H1 (cell line): ENCODE data around the gene DNAJB11. TPM values are rescaled to one million over a fixed set of nuclear protein-coding genes. Genes with fewer than 3 reads are reported as not detected.

Source experiments
- CTCF ChIA-PET: fragments of 300-600 bp; sonication (Branson Sonifier 250); formaldehyde crosslinking; loops from one replicate; lab custom pipeline; 2021; ENCODE audit not compliant: partially characterized antibody; lab: Charles Lee
- POLR2A ChIA-PET: fragments of 300-600 bp; sonication (Branson Sonifier 250); formaldehyde crosslinking; loops from one replicate; lab custom pipeline; 2021; ENCODE audit warnings: inconsistent platforms; ENCODE audit not compliant: partially characterized antibody; lab: Charles Lee
- DNase-seq, 2 experiments: peaks; one replicate each; pipeline versions ENCODE4 v3.0.0 to v3.0.0-alpha.2; 2010 to 2022; ENCODE audit warnings: low spot score in 2 of 2, low read depth in 1 of 2, mixed read lengths in 1 of 2
- FAIRE-seq: peaks from 2 replicates; lab custom pipeline; 2011; peaks lifted over from hg19 to GRCh38; lab: Jason Lieb, UNC
- H2AFZ ChIP-seq: 2 replicates; pipeline ENCODE4 v1.8.1; 2012; ENCODE audit warnings: low read length, inconsistent platforms
- H2AK5ac ChIP-seq: 2 replicates; pipeline ENCODE4 v1.6.1; 2013; ENCODE audit warnings: low read depth, low read length
- H2BK120ac ChIP-seq: replicated peaks from 2 replicates; pipeline ENCODE3; 2013; ENCODE audit warnings: low read depth, low read length, inconsistent platforms
- H2BK12ac ChIP-seq: 2 replicates; pipeline ENCODE4 v1.6.1; 2013; ENCODE audit warnings: low read depth, low read length
- H2BK15ac ChIP-seq: 2 replicates; pipeline ENCODE4 v1.6.1; 2013; ENCODE audit warnings: low read length
- H2BK20ac ChIP-seq: 2 replicates; pipeline ENCODE4 v1.6.1; 2013; ENCODE audit warnings: low read length
- H2BK5ac ChIP-seq: 2 replicates; pipeline ENCODE4 v1.6.1; 2013; ENCODE audit warnings: low read depth, low read length
- H3K14ac ChIP-seq: 2 replicates; pipeline ENCODE4 v1.6.1; 2013; ENCODE audit warnings: inconsistent platforms; ENCODE audit not compliant: insufficient read length
- H3K18ac ChIP-seq: 2 replicates; pipeline ENCODE4 v1.6.1; 2013; ENCODE audit warnings: low read length; ENCODE audit errors: extremely low read depth
- H3K23ac ChIP-seq: 2 replicates; pipeline ENCODE4 v1.6.1; 2013; ENCODE audit warnings: inconsistent platforms; ENCODE audit not compliant: insufficient read length
- H3K23me2 ChIP-seq: 2 replicates; pipeline ENCODE4 v1.6.1; 2013; ENCODE audit warnings: low read depth, low read length
- H3K27ac ChIP-seq: 2 replicates; pipeline ENCODE4 v1.6.1; 2011; ENCODE audit warnings: low read depth, low read length, inconsistent platforms
- H3K27me3 ChIP-seq, 4 experiments: replicated peaks in 1 of 4; 1 replicate in 1 of 4; 2 replicates in 3 of 4; pipeline versions ENCODE4 v1.6.1 to v1.8.1; 2011 to 2013; ENCODE audit warnings: low read length in 3 of 4, mild to moderate bottlenecking in 3 of 4, inconsistent platforms in 2 of 4, mixed read lengths in 2 of 4, moderate library complexity in 1 of 4; ENCODE audit not compliant: control insufficient read depth in 3 of 4, insufficient read depth in 3 of 4; ENCODE audit errors: extremely low read depth in 1 of 4
- H3K36me3 ChIP-seq, 4 experiments: 2 replicates each; pipeline versions ENCODE4 v1.6.1 to v1.8.1; 2011 to 2013; ENCODE audit warnings: mild to moderate bottlenecking in 4 of 4, low read length in 3 of 4, moderate library complexity in 2 of 4, control low read depth in 1 of 4, inconsistent platforms in 1 of 4; ENCODE audit not compliant: insufficient read depth in 4 of 4, control insufficient read depth in 2 of 4
- H3K4ac ChIP-seq: replicated peaks from 2 replicates; pipeline ENCODE3; 2013; ENCODE audit warnings: low read length, low read depth, mixed read lengths, inconsistent platforms; ENCODE audit not compliant: insufficient read length
- H3K4me1 ChIP-seq, 4 experiments: replicated peaks in 1 of 4; 1 replicate in 1 of 4; 2 replicates in 3 of 4; pipeline versions ENCODE4 v1.6.1 to v1.8.1; 2011 to 2013; ENCODE audit warnings: low read length in 3 of 4, inconsistent platforms in 2 of 4, mixed read lengths in 1 of 4; ENCODE audit not compliant: insufficient read depth in 4 of 4, control insufficient read depth in 3 of 4
- H3K4me2 ChIP-seq, 2 experiments: 2 replicates each; pipeline versions ENCODE4 v1.6.1 to v1.8.1; 2011 to 2013; ENCODE audit warnings: low read depth in 2 of 2, low read length in 2 of 2, control low read depth in 1 of 2, inconsistent platforms in 1 of 2, mild to moderate bottlenecking in 1 of 2; ENCODE audit not compliant: insufficient read depth in 1 of 2
- H3K4me3 ChIP-seq, 4 experiments: fragments of 200-600, 300-600 bp in 1 of 4; sonication (generic), shearing (Covaris generic), sonication (Bioruptor Twin) in 1 of 4; 2 replicates each; pipeline versions ENCODE4 v1.5.1 to v1.8.1; 2011 to 2016; ENCODE audit warnings: low read length in 4 of 4, low read depth in 3 of 4, control low read depth in 2 of 4, inconsistent platforms in 2 of 4, mild to moderate bottlenecking in 2 of 4, mixed read lengths in 1 of 4, moderate library complexity in 1 of 4; ENCODE audit not compliant: insufficient read depth in 2 of 4; ENCODE audit errors: extremely low read depth in 1 of 4
- H3K56ac ChIP-seq: replicated peaks from 2 replicates; pipeline ENCODE3; 2013; ENCODE audit warnings: low read depth, mild to moderate bottlenecking, mixed read lengths, low read length, inconsistent platforms; ENCODE audit not compliant: insufficient read length
- H3K79me1 ChIP-seq: 2 replicates; pipeline ENCODE4 v1.6.1; 2013; ENCODE audit warnings: low read depth, low read length, control low read depth
- H3K79me2 ChIP-seq, 2 experiments: 2 replicates each; pipeline versions ENCODE4 v1.6.1 to v1.8.1; 2012 to 2013; ENCODE audit warnings: low read length in 2 of 2, mild to moderate bottlenecking in 2 of 2, inconsistent platforms in 1 of 2; ENCODE audit not compliant: insufficient read depth in 2 of 2, control insufficient read depth in 1 of 2
- H3K9ac ChIP-seq, 4 experiments: replicated peaks in 1 of 4; 1 replicate in 1 of 4; 2 replicates in 3 of 4; pipeline versions ENCODE4 v1.6.1 to v1.8.1; 2011 to 2013; ENCODE audit warnings: low read depth in 3 of 4, low read length in 3 of 4, control low read depth in 2 of 4, mild to moderate bottlenecking in 2 of 4, moderate library complexity in 2 of 4, inconsistent platforms in 1 of 4; ENCODE audit errors: extremely low read depth in 1 of 4
- H3K9me3 ChIP-seq, 2 experiments: 2 replicates each; pipeline versions ENCODE4 v1.6.1 to v1.8.1; 2012 to 2013; ENCODE audit warnings: mild to moderate bottlenecking in 2 of 2, moderate library complexity in 2 of 2, control low read depth in 1 of 2, inconsistent platforms in 1 of 2, low read depth in 1 of 2, low read length in 1 of 2, mixed read lengths in 1 of 2; ENCODE audit not compliant: insufficient read depth in 2 of 2
- H4K20me1 ChIP-seq, 2 experiments: replicated peaks in 1 of 2; 2 replicates each; pipeline versions ENCODE3 to v1.8.1; 2011 to 2013; ENCODE audit warnings: inconsistent platforms in 2 of 2, low read length in 2 of 2, mild to moderate bottlenecking in 1 of 2; ENCODE audit not compliant: insufficient read depth in 2 of 2, control insufficient read depth in 1 of 2
- H4K5ac ChIP-seq: 2 replicates; pipeline ENCODE4 v1.6.1; 2013; ENCODE audit warnings: low read length, low read depth, mixed read lengths, inconsistent platforms; ENCODE audit not compliant: insufficient read length
- H4K8ac ChIP-seq: 2 replicates; pipeline ENCODE4 v1.8.0; 2013; ENCODE audit warnings: mild to moderate bottlenecking, moderate library complexity, low read length, inconsistent platforms; ENCODE audit not compliant: insufficient read depth; ENCODE audit errors: extremely low read depth
- H4K91ac ChIP-seq: replicated peaks from 2 replicates; pipeline ENCODE3; 2013; ENCODE audit warnings: low read length, mixed read lengths, inconsistent platforms; ENCODE audit not compliant: insufficient read length
- ASH2L ChIP-seq: fragments of 200-600, 300-600 bp; sonication (generic); IDR thresholded peaks from one replicate; pipeline ENCODE4 v1.7.1; 2017; ENCODE audit warnings: low read length
- ATF3 ChIP-seq: IDR thresholded peaks from 2 replicates; pipeline ENCODE4 v1.6.1; 2011; ENCODE audit warnings: low read depth, mild to moderate bottlenecking, low read length; ENCODE audit not compliant: insufficient read depth
- CHD2 ChIP-seq: IDR thresholded peaks from 2 replicates; pipeline ENCODE4 v1.6.1; 2012; ENCODE audit warnings: low read length, improper control_type of control experiment
- GABPA ChIP-seq: IDR thresholded peaks from 2 replicates; pipeline ENCODE4 v1.6.1; 2011; ENCODE audit warnings: mild to moderate bottlenecking, low read length, moderate library complexity, borderline replicate concordance; ENCODE audit not compliant: insufficient read depth
- MAFK ChIP-seq: IDR thresholded peaks from 2 replicates; pipeline ENCODE4 v1.6.1; 2012; ENCODE audit warnings: low read depth, mild to moderate bottlenecking, improper control_type of control experiment, low read length
- NANOG ChIP-seq: IDR thresholded peaks from 2 replicates; pipeline ENCODE4 v1.6.1; 2011; ENCODE audit warnings: low read length, low read depth, mild to moderate bottlenecking, inconsistent platforms; ENCODE audit not compliant: insufficient read depth, poor library complexity, severe bottlenecking
- POLR2A ChIP-seq, 2 experiments: IDR thresholded peaks; 1 replicate in 1 of 2; 2 replicates in 1 of 2; pipeline ENCODE4 v1.6.1; 2011; ENCODE audit warnings: low read depth in 2 of 2, low read length in 2 of 2, mild to moderate bottlenecking in 2 of 2; ENCODE audit errors: control extremely low read depth in 1 of 2
- RFX5 ChIP-seq: IDR thresholded peaks from 2 replicates; pipeline ENCODE4 v1.6.1; 2011; ENCODE audit warnings: low read depth, low read length, improper control_type of control experiment, borderline replicate concordance
- RNF2 ChIP-seq: fragments of 200-900, 300-1000 bp; sonication (generic); IDR thresholded peaks from 2 replicates; pipeline ENCODE4 v1.7.1; 2016; ENCODE audit warnings: borderline replicate concordance, low read depth, mild to moderate bottlenecking, antibody characterized with exemption, low read length; ENCODE audit not compliant: poor library complexity, severe bottlenecking; ENCODE audit errors: missing control alignments
- SIX5 ChIP-seq: IDR thresholded peaks from 2 replicates; pipeline ENCODE4 v1.6.1; 2011; ENCODE audit warnings: mild to moderate bottlenecking, low read depth, low read length
- SP2 ChIP-seq: IDR thresholded peaks from 2 replicates; pipeline ENCODE4 v1.6.1; 2012; ENCODE audit warnings: mild to moderate bottlenecking, low read length, inconsistent platforms
- TCF12 ChIP-seq: IDR thresholded peaks from 2 replicates; pipeline ENCODE4 v1.6.1; 2011; ENCODE audit warnings: low read depth, mild to moderate bottlenecking, low read length
- WGBS, 2 experiments: shearing (Covaris generic) in 1 of 2; methylation state at CpG; one replicate each; pipeline versions ENCODE4 v1.1.6 to v1.1.7; 2013 to 2015; ENCODE audit warnings: low lambda C conversion rate in 2 of 2, mixed read lengths in 2 of 2, inconsistent platforms in 1 of 2, low coverage in 1 of 2, missing lambda C conversion rate in 1 of 2; ENCODE audit not compliant: insufficient replicate concordance in 2 of 2, insufficient coverage in 1 of 2, insufficient read length in 1 of 2; ENCODE audit errors: extremely low coverage in 1 of 2, missing lambda C conversion rate in 1 of 2; 5-methylcytosine and 5-hydroxymethylcytosine counted together
- polyA plus RNA-seq, 7 experiments: library from polyadenylated mRNA; depleted of rRNA in 3 of 7; stranded (reverse) in 5 of 7; unstranded in 2 of 7; fragments of >200 nt in 5 of 7; fragments of 200-250 nt in 2 of 7; gene quantifications; 1 replicate in 5 of 7; 2 replicates in 1 of 7; 4 replicates in 1 of 7; pipeline versions ENCODE4 v1.2.1 to v1.2.3, GENCODE V29; 2011 to 2013; ENCODE audit warnings: missing spikeins in 2 of 7, mixed read lengths in 2 of 7
- total RNA-seq: library from RNA; stranded (reverse); fragmentation: NEBNext Ultra II Directional; extraction: Animal tissue kit (Norgen Biotek cat#: 25700); gene quantifications from 2 replicates; pipeline ENCODE4 v1.2.1, GENCODE V29; 2021

Gene DNAJB11
- total and polyA plus RNA-seq, 2 of the 8 experiments (the other 6 are each of a cell fraction or from before 2014, with no cell fraction given): 14.6 to 63.9 TPM

- no peaks in the 10 kb centered on the region; a peak in 1 of 7 replicates for H3K27me3 ChIP-seq
- H4K20me1 ChIP-seq: no peaks in the 10 kb centered on the region
- CTCF ChIA-PET: interaction anchor here (0.6 to 2.7 kb wide), 5 partner anchors 14 to 543 kb away, joined by 3 to 14 read pairs (median 3); no protein-coding TSS in a partner anchor
- no peak overlapping the region for H3K27ac ChIP-seq
- no peak overlapping the region for H3K9ac ChIP-seq
- no peak overlapping the region for H2BK20ac ChIP-seq
- H3K14ac ChIP-seq: no peak overlapping the region
- no peak overlapping the region for H2AFZ ChIP-seq
- no peak overlapping the region for H3K4ac ChIP-seq
- no peak overlapping the region for H2BK15ac ChIP-seq
- H3K4me1 ChIP-seq: no peaks in the 10 kb centered on the region
- no peak overlapping the region for H3K4me3 ChIP-seq
- H2BK12ac ChIP-seq: no peak overlapping the region
- H3K56ac ChIP-seq: no peak overlapping the region
- no peak overlapping the region for H2BK120ac ChIP-seq
- no peaks in the 10 kb centered on the region for H3K79me1 ChIP-seq
- 84% methylated on average over 10 of the region's 10 CpGs; no CpG with 5 or more reads in 1 of the 2 experiments for WGBS, 2 experiments
- H3K18ac ChIP-seq: no peak overlapping the region
- POLR2A ChIA-PET: no interaction called here
- H2BK5ac ChIP-seq: no peak overlapping the region
- H3K23ac ChIP-seq: no peak overlapping the region
- DNase-seq: peak in 1 of 2 experiments; percentile 42
- H3K23me2 ChIP-seq: peaks cover 2% of the 10 kb centered on the region; the same call in 1 of the 2 replicates
- H3K4me2 ChIP-seq: no peak overlapping the region
- FAIRE-seq: no peak
- no peak overlapping the region for H4K5ac ChIP-seq
- no peaks in the 10 kb centered on the region for H3K36me3 ChIP-seq
- H2AK5ac ChIP-seq: no peak overlapping the region
- no peaks in the 10 kb centered on the region for H3K79me2 ChIP-seq
- H3K9me3 ChIP-seq: no peaks in the 10 kb centered on the region
- no peak overlapping the region; the same call in 1 of the 2 replicates for H4K8ac ChIP-seq
- no peak overlapping the region for H4K91ac ChIP-seq
- TF ChIP-seq ASH2L: no peak
- TF ChIP-seq CHD2: no peak
- TF ChIP-seq ATF3: no peak
- TF ChIP-seq RNF2: no peak
- TF ChIP-seq GABPA: no peak
- no peak for TF ChIP-seq SP2
- TF ChIP-seq RFX5: no peak
- TF ChIP-seq TCF12: no peak
- no peak for TF ChIP-seq MAFK
- TF ChIP-seq SIX5: no peak
- TF ChIP-seq NANOG: no peak
- no peak for TF ChIP-seq POLR2A (IDR thresholded peaks at IDR 0.05; ENCODE audit: control extremely low read depth in 1 of 2, low read depth in 2 of 2, low read length in 2 of 2)
Observed at GRCh38 chr3:186520957-186521842, 49.3 kb upstream of the DNAJB11 start.
